WTC11 (cell line): Measurements from ENCODE around the gene MAP3K6. TPM values are rescaled to one million over a fixed set of nuclear protein-coding genes. Genes with fewer than 3 reads are reported as not detected.

Experiments used
- ATAC-seq: fragments of 200-7000 bp; cut with Tn5 transposase; 2 replicates; pipeline ENCODE4 v1.10.0; 2021; ENCODE audit warnings: mild to moderate bottlenecking, moderate library complexity
- CTCF ChIA-PET: fragments of 300-600 bp; sonication (Branson Sonifier 250); formaldehyde crosslinking; loops from one replicate; lab custom pipeline; 2021; ENCODE audit warnings: antibody characterized with exemption; lab: Charles Lee
- POLR2A ChIA-PET: fragments of 350-600 bp; sonication (Branson Sonifier 250); formaldehyde crosslinking; loops from one replicate; lab custom pipeline; 2021; ENCODE audit warnings: antibody characterized with exemption; lab: Charles Lee
- DNase-seq: peaks from one replicate; pipeline ENCODE4 v3.0.0; 2021; ENCODE audit warnings: low spot score
- H3K27ac Mint-ChIP-seq: 2 replicates; pipeline ENCODE4 v1.8.0; 2021; ENCODE audit warnings: mixed read lengths
- H3K27me3 Mint-ChIP-seq: 2 replicates; pipeline ENCODE4 v1.8.0; 2021; ENCODE audit warnings: low read depth, mild to moderate bottlenecking, moderate library complexity, mixed read lengths
- H3K36me3 Mint-ChIP-seq: 2 replicates; pipeline ENCODE4 v1.8.0; 2021; ENCODE audit warnings: mixed read lengths
- H3K4me1 Mint-ChIP-seq: 2 replicates; pipeline ENCODE4 v1.8.0; 2022; ENCODE audit warnings: mixed read lengths
- H3K4me3 Mint-ChIP-seq: 2 replicates; pipeline ENCODE4 v1.8.0; 2021; ENCODE audit warnings: mild to moderate bottlenecking, moderate library complexity, mixed read lengths
- H3K9me3 Mint-ChIP-seq: 2 replicates; pipeline ENCODE4 v1.8.0; 2021; ENCODE audit warnings: mixed read lengths
- CREB1 ChIP-seq: sonication (generic); formaldehyde crosslinking; IDR thresholded peaks from 2 replicates; pipeline ENCODE4 v1.8.0; 2023; ENCODE audit warnings: mild to moderate bottlenecking, missing genetic modification reagents
- EMX1 ChIP-seq: fragments of 250-450 bp; sonication (Bioruptor Pico); IDR thresholded peaks from 2 replicates; pipeline ENCODE4 v1.8.0; 2021; ENCODE audit warnings: mild to moderate bottlenecking
- FOXK1 ChIP-seq: sonication (generic); formaldehyde crosslinking; IDR thresholded peaks from 2 replicates; pipeline ENCODE4 v1.8.0; 2022; ENCODE audit warnings: mild to moderate bottlenecking, moderate library complexity, missing genetic modification reagents
- GRHL2 ChIP-seq: fragments of 250-450 bp; sonication (Bioruptor Pico); IDR thresholded peaks from 2 replicates; pipeline ENCODE4 v1.8.0; 2022; ENCODE audit warnings: mild to moderate bottlenecking, moderate library complexity; ENCODE audit not compliant: insufficient replicate concordance, severe bottlenecking
- MYBL2 ChIP-seq: sonication (generic); formaldehyde crosslinking; IDR thresholded peaks from 2 replicates; pipeline ENCODE4 v1.8.1; 2023; ENCODE audit warnings: mild to moderate bottlenecking, moderate library complexity, missing genetic modification reagents
- SMAD3 ChIP-seq: sonication (generic); formaldehyde crosslinking; IDR thresholded peaks from 2 replicates; pipeline ENCODE4 v1.8.0; 2022; ENCODE audit warnings: missing genetic modification reagents, mild to moderate bottlenecking, borderline replicate concordance
- TEAD1 ChIP-seq: sonication (generic); formaldehyde crosslinking; IDR thresholded peaks from 2 replicates; pipeline ENCODE4 v1.8.0; 2022; ENCODE audit warnings: mild to moderate bottlenecking, missing genetic modification reagents
- ZNF121 ChIP-seq: sonication (generic); formaldehyde crosslinking; IDR thresholded peaks from 2 replicates; pipeline ENCODE4 v1.8.0; 2023; ENCODE audit warnings: missing genetic modification reagents
- total RNA-seq: library from RNA; stranded (reverse); gene quantifications from 3 replicates; pipeline ENCODE4 v1.2.3, GENCODE V29; 2021
- TF ChIP-seq, protein P1 (sequence below): sonication (generic); formaldehyde crosslinking; IDR thresholded peaks from 2 replicates; pipeline ENCODE4 v1.8.1; 2023; ENCODE audit warnings: mild to moderate bottlenecking, moderate library complexity, missing genetic modification reagents
- TF ChIP-seq, protein P2 (sequence below): fragments of 250-450 bp; sonication (Bioruptor Pico); IDR thresholded peaks from 2 replicates; pipeline ENCODE4 v1.9.0; 2021; ENCODE audit warnings: moderate library complexity, mild to moderate bottlenecking, inconsistent platforms, borderline replicate concordance
- TF ChIP-seq, protein P3 (sequence below): fragments of 200-600 bp; IDR thresholded peaks from 2 replicates; pipeline ENCODE4 v1.8.0; 2022; ENCODE audit warnings: antibody characterized with exemption
- TF ChIP-seq, protein P4 (sequence below): sonication (generic); formaldehyde crosslinking; IDR thresholded peaks from 2 replicates; pipeline ENCODE4 v1.8.1; 2022; ENCODE audit warnings: mild to moderate bottlenecking, missing genetic modification reagents, moderate library complexity, borderline replicate concordance
- TF ChIP-seq, protein P5 (sequence below): sonication (generic); formaldehyde crosslinking; IDR thresholded peaks from 2 replicates; pipeline ENCODE4 v1.8.0; 2022; ENCODE audit warnings: mild to moderate bottlenecking, missing genetic modification reagents
- TF ChIP-seq, protein P6 (sequence below): sonication (generic); formaldehyde crosslinking; IDR thresholded peaks from 2 replicates; pipeline ENCODE4 v1.8.1; 2022; ENCODE audit warnings: low read depth, missing genetic modification reagents, borderline replicate concordance

The MAP3K6 gene
- total RNA-seq, 1 experiment from 2014 or later: 15.0 TPM

DNA sequence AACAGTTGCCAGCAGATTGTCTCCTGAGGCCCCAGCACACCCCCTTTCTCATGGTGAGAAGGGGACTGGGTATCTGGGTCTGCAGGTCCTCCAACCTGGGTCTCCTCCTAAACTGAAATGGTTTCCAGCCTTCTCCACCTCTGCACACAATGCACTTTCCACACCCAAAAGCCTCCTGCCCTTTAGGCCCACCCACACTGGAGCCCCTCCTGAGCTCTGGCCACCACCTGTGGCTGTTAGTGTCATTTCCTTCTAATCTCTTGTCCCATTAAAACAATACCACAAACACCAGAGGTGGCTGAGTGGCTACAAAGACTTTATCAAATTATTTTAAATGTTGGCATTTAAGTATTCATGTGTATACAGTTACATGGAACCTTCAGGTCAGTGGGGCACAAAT lies 37.2 kb upstream of the MAP3K6 start (continued):
- TF ChIP-seq, protein P1, sequence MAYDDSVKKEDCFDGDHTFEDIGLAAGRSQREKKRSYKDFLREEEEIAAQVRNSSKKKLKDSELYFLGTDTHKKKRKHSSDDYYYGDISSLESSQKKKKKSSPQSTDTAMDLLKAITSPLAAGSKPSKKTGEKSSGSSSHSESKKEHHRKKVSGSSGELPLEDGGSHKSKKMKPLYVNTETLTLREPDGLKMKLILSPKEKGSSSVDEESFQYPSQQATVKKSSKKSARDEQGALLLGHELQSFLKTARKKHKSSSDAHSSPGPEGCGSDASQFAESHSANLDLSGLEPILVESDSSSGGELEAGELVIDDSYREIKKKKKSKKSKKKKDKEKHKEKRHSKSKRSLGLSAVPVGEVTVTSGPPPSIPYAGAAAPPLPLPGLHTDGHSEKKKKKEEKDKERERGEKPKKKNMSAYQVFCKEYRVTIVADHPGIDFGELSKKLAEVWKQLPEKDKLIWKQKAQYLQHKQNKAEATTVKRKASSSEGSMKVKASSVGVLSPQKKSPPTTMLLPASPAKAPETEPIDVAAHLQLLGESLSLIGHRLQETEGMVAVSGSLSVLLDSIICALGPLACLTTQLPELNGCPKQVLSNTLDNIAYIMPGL: no peak

DNA sequence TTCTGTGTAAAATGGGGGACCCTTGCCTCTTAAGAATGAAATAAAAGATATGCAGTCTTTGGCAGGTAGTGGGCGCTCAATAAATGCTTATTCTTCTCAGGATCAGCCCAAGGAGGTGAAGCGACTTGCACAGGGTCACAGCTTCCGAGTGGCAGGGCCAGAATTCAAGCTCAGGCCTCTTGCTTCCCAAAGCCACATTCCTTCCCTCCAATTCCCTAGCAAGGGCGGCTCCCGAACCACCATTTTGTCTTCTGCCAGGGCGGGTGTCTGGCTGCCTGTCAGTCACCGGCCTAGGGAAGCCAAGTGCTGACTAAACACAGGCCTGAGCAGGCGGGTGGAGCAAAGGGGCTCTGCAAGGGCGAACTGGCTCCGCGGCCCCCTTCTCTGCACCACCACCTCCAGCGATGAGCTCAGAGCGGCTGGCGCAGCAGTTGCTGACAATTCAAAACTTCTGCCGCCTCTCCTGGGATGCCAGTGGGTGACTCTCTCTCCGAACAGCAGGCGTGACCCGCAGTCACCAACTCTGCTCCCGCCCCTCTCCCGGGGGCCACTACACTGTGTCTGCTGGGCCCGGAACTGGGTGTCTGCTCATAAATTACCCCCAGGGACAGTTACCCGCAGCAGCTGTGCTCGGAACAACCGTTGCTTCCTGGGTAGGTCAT lies 36.4 kb upstream of the MAP3K6 start:
- ATAC-seq: peak; percentile 13
- TF ChIP-seq, protein P2, sequence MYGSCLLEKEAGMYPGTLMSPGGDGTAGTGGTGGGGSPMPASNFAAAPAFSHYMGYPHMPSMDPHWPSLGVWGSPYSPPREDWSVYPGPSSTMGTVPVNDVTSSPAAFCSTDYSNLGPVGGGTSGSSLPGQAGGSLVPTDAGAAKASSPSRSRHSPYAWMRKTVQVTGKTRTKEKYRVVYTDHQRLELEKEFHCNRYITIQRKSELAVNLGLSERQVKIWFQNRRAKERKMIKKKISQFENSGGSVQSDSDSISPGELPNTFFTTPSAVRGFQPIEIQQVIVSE (CRISPR knock-in tag): no peak
- TF ChIP-seq, protein P3, sequence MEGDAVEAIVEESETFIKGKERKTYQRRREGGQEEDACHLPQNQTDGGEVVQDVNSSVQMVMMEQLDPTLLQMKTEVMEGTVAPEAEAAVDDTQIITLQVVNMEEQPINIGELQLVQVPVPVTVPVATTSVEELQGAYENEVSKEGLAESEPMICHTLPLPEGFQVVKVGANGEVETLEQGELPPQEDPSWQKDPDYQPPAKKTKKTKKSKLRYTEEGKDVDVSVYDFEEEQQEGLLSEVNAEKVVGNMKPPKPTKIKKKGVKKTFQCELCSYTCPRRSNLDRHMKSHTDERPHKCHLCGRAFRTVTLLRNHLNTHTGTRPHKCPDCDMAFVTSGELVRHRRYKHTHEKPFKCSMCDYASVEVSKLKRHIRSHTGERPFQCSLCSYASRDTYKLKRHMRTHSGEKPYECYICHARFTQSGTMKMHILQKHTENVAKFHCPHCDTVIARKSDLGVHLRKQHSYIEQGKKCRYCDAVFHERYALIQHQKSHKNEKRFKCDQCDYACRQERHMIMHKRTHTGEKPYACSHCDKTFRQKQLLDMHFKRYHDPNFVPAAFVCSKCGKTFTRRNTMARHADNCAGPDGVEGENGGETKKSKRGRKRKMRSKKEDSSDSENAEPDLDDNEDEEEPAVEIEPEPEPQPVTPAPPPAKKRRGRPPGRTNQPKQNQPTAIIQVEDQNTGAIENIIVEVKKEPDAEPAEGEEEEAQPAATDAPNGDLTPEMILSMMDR: peak; percentile 14; the same call in 1 of the 2 replicates
- peaks cover 10% of the 10 kb centered on the region for H3K36me3 Mint-ChIP-seq
- no peaks in the 10 kb centered on the region for H3K9me3 Mint-ChIP-seq
- POLR2A ChIA-PET: interaction anchor here (0.7 to 1.1 kb wide), 3 partner anchors 25 to 204 kb away, joined by 3 read pairs; no protein-coding TSS in a partner anchor
- H3K27me3 Mint-ChIP-seq: no peaks in the 10 kb centered on the region
- CTCF ChIA-PET: interaction anchor here (0.5 to 5.0 kb wide), 34 partner anchors 10 to 1389 kb away, joined by 3 to 38 read pairs (median 5); partner anchors contain the start of genes MAP3K6 and WASF2
- H3K27ac Mint-ChIP-seq: peak overlapping the region; percentile 91
- H3K4me1 Mint-ChIP-seq: peaks cover 70% of the 10 kb centered on the region
- no peak overlapping the region for H3K4me3 Mint-ChIP-seq
- peak; percentile 64 for DNase-seq

DNA sequence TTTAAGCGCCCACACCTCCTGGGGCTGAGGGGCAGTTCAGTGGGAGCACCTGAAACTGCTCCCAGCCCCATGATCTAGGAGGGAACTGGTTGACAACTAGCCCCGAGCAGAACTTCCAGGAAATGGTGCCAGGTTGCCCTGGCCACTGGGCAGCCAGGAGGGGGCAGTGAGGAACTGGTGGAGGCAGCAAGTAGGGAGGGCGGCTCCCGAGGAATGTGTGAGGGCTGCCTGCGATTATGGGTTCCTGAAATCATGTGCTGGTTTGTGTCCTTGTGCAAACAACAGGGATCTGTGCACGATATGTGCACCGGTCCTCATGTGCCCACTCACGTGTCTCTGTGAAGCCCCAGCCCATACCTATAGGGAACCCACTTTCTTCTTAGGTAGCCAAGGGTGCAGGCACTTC lies 35.6 kb upstream of the MAP3K6 start:
- H3K4me1 Mint-ChIP-seq: peaks cover 78% of the 10 kb centered on the region
- DNase-seq: peak; percentile 69
- CTCF ChIA-PET: interaction anchor here (0.6 to 5.0 kb wide), 31 partner anchors 9 to 940 kb away, joined by 3 to 38 read pairs (median 5); partner anchors contain the start of genes MAP3K6 and WASF2
- no peaks in the 10 kb centered on the region for H3K27me3 Mint-ChIP-seq
- no peaks in the 10 kb centered on the region for H3K9me3 Mint-ChIP-seq
- peaks cover 4% of the 10 kb centered on the region for H3K36me3 Mint-ChIP-seq
- peak overlapping the region; percentile 91 for H3K27ac Mint-ChIP-seq
- POLR2A ChIA-PET: interaction anchor here (0.7 to 1.6 kb wide), 2 partner anchors 26 to 125 kb away, joined by 3 read pairs; no protein-coding TSS in a partner anchor
- no peak overlapping the region for H3K4me3 Mint-ChIP-seq
- 0 out of 2 replicates have a peak, but pooled peaks have one; percentile 21 for TF ChIP-seq TEAD1
- TF ChIP-seq, protein P4, sequence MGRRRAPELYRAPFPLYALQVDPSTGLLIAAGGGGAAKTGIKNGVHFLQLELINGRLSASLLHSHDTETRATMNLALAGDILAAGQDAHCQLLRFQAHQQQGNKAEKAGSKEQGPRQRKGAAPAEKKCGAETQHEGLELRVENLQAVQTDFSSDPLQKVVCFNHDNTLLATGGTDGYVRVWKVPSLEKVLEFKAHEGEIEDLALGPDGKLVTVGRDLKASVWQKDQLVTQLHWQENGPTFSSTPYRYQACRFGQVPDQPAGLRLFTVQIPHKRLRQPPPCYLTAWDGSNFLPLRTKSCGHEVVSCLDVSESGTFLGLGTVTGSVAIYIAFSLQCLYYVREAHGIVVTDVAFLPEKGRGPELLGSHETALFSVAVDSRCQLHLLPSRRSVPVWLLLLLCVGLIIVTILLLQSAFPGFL (CRISPR knock-in tag): no peak
- TF ChIP-seq FOXK1 (CRISPR knock-in tag): 0 out of 2 replicates have a peak, but pooled peaks have one; percentile 11
- TF ChIP-seq, protein P5, sequence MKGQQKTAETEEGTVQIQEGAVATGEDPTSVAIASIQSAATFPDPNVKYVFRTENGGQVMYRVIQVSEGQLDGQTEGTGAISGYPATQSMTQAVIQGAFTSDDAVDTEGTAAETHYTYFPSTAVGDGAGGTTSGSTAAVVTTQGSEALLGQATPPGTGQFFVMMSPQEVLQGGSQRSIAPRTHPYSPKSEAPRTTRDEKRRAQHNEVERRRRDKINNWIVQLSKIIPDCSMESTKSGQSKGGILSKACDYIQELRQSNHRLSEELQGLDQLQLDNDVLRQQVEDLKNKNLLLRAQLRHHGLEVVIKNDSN (CRISPR knock-in tag): no peak
- 0 out of 2 replicates have a peak, but pooled peaks have one; percentile 11 for TF ChIP-seq CREB1 (CRISPR knock-in tag)
- peak; percentile 18 for ATAC-seq

DNA sequence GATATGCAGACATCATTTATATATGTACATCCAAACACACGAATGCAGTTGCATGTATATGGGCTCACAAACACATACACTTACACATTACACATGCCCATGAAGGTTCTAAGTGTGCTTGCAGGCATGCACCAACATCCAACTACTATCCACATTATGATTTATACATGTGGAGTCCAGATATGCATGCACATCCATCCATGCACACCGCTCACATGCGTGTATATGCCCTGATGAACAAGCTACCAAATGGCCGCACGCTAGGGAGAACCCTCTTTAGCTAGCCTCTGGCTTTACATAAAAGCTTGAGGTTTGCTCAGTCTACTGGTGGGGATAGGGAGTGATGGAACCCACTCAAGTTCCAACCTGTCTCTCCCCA lies 34.2 kb upstream of the MAP3K6 start:
- Mint-ChIP-seq H3K4me1 (peaks cover 73% of the 10 kb centered on the region), H3K4me3 (no peak overlapping the region), H3K27ac (no peak overlapping the region), H3K27me3 (no peaks in the 10 kb centered on the region), H3K36me3 (no peaks in the 10 kb centered on the region), H3K9me3 (no peaks in the 10 kb centered on the region)
- TF ChIP-seq TEAD1: no peak
- TF ChIP-seq MYBL2: no peak
- TF ChIP-seq ZNF121: no peak
- TF ChIP-seq GRHL2 (CRISPR knock-in tag): no peak
- TF ChIP-seq, protein P6, sequence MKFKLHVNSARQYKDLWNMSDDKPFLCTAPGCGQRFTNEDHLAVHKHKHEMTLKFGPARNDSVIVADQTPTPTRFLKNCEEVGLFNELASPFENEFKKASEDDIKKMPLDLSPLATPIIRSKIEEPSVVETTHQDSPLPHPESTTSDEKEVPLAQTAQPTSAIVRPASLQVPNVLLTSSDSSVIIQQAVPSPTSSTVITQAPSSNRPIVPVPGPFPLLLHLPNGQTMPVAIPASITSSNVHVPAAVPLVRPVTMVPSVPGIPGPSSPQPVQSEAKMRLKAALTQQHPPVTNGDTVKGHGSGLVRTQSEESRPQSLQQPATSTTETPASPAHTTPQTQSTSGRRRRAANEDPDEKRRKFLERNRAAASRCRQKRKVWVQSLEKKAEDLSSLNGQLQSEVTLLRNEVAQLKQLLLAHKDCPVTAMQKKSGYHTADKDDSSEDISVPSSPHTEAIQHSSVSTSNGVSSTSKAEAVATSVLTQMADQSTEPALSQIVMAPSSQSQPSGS (CRISPR knock-in tag): no peak
- no peak for TF ChIP-seq EMX1 (CRISPR knock-in tag)
- no peak for TF ChIP-seq SMAD3
- ChIA-PET POLR2A (interaction anchor here (1.0 to 1.6 kb wide), 2 partner anchors 29 to 126 kb away, joined by 3 read pairs; no protein-coding TSS in a partner anchor), CTCF (interaction anchor here (1.0 to 2.4 kb wide), 8 partner anchors 10 to 205 kb away, joined by 3 to 15 read pairs (median 4); partner anchors contain the start of genes AHDC1 and MAP3K6)
- ATAC-seq (no peak), DNase-seq (no peak)
